SU-DHL-6 (cell line): ENCODE results near the gene SIM2.

Experiments
- H2AFZ ChIP-seq: fragments of 200-600 bp; sonication (generic); 2 replicates; pipeline ENCODE4 v1.6.1; 2014; ENCODE audit warnings: low read depth, mild to moderate bottlenecking, moderate library complexity, mixed read lengths, antibody characterized with exemption, low read length; ENCODE audit not compliant: severe bottlenecking
- H3F3A ChIP-seq: fragments of 200-600 bp; shearing (Covaris generic); 2 replicates; pipeline ENCODE4 v1.6.0; 2016; ENCODE audit warnings: antibody characterized with exemption, mild to moderate bottlenecking; ENCODE audit not compliant: insufficient read depth
- H3K27ac ChIP-seq: fragments of 200-600 bp; sonication (generic); 2 replicates; pipeline ENCODE4 v1.5.1; 2016; ENCODE audit warnings: low read depth, mild to moderate bottlenecking, low read length, moderate library complexity, mixed read lengths
- H3K27me3 ChIP-seq: fragments of 200-600 bp; sonication (generic), shearing (Covaris generic); 2 replicates; pipeline ENCODE4 v1.6.0; 2014; ENCODE audit warnings: mild to moderate bottlenecking, low read length
- H3K36me3 ChIP-seq: fragments of 200-600 bp; sonication (generic); 2 replicates; pipeline ENCODE4 v1.6.1; 2014; ENCODE audit warnings: mild to moderate bottlenecking, low read length, mixed read lengths
- H3K4me2 ChIP-seq: fragments of 300-600, 200-600 bp; shearing (Covaris generic), sonication (generic); 2 replicates; pipeline ENCODE4 v1.6.0; 2014; ENCODE audit warnings: low read length, low read depth, mild to moderate bottlenecking; ENCODE audit not compliant: poor library complexity, severe bottlenecking
- H3K4me3 ChIP-seq: fragments of 200-600 bp; sonication (generic); 2 replicates; pipeline ENCODE4 v1.5.1; 2014; ENCODE audit warnings: antibody characterized with exemption, low read length, mild to moderate bottlenecking, mixed read lengths; ENCODE audit not compliant: insufficient read depth, poor library complexity, severe bottlenecking
- H3K79me2 ChIP-seq: fragments of 200-600 bp; sonication (generic); 2 replicates; pipeline ENCODE4 v1.6.1; 2014; ENCODE audit warnings: mild to moderate bottlenecking, low read length, moderate library complexity; ENCODE audit not compliant: insufficient read depth
- H3K9ac ChIP-seq: fragments of 200-600 bp; sonication (generic); 2 replicates; pipeline ENCODE4 v1.7.0; 2014; ENCODE audit warnings: mild to moderate bottlenecking, low read length
- H3K9me2 ChIP-seq: fragments of 200-600 bp; sonication (generic); replicated peaks from 2 replicates; pipeline ENCODE4 v1.6.1; 2014; ENCODE audit warnings: low read length; ENCODE audit not compliant: insufficient read depth
- H3K9me3 ChIP-seq: fragments of 200-600 bp; sonication (generic); 2 replicates; pipeline ENCODE4 v1.6.1; 2014; ENCODE audit warnings: low read length, mixed read lengths; ENCODE audit not compliant: insufficient read depth
- H4K20me1 ChIP-seq: fragments of 200-600 bp; sonication (generic); 2 replicates; pipeline ENCODE4 v1.6.1; 2014; ENCODE audit warnings: low read depth, mild to moderate bottlenecking, antibody characterized with exemption, low read length, moderate library complexity, mixed read lengths
- CTCF ChIP-seq: fragments of 200-600 bp; sonication (generic); IDR thresholded peaks from one replicate; pipeline ENCODE4 v1.5.1; 2017; ENCODE audit warnings: antibody characterized with exemption, mild to moderate bottlenecking, low read length, moderate library complexity; ENCODE audit not compliant: insufficient read depth, poor library complexity, severe bottlenecking
- EZH2phosphoT487 ChIP-seq: fragments of 200-600 bp; sonication (generic), shearing (Covaris generic); conservative IDR thresholded peaks from 2 replicates; pipeline ENCODE4 v1.6.1; 2018; ENCODE audit warnings: mild to moderate bottlenecking, antibody characterized with exemption, low read length, moderate library complexity, mixed read lengths

SIM2 gene

GRCh38 chr21:36672737-36673136 is 26.2 kb upstream of the SIM2 start:
- H3K9me2 ChIP-seq: no peaks in the 10 kb centered on the region
- H3K79me2 ChIP-seq: no peaks in the 10 kb centered on the region
- H3K4me2 ChIP-seq: no peak overlapping the region
- H3K27ac ChIP-seq: no peak overlapping the region
- no peaks in the 10 kb centered on the region for H3K36me3 ChIP-seq
- no peaks in the 10 kb centered on the region for H4K20me1 ChIP-seq
- no peak overlapping the region for H2AFZ ChIP-seq
- H3K27me3 ChIP-seq: no peaks in the 10 kb centered on the region
- no peak overlapping the region for H3K9ac ChIP-seq
- no peaks in the 10 kb centered on the region for H3K9me3 ChIP-seq
- no peaks in the 10 kb centered on the region for H3F3A ChIP-seq
- no peak overlapping the region for H3K4me3 ChIP-seq
- TF ChIP-seq EZH2phosphoT487 (no peak), CTCF (no peak)

- Histone ChIP-seq H3F3A (no peaks in the 10 kb centered on the region), H3K27me3 (no peaks in the 10 kb centered on the region), H3K9me2 (no peaks in the 10 kb centered on the region), H3K9me3 (peaks cover 11% of the 10 kb centered on the region; the same call in 1 of the 2 replicates), H3K27ac (no peak overlapping the region), H3K4me3 (no peak overlapping the region), H3K79me2 (no peaks in the 10 kb centered on the region), H2AFZ (no peak overlapping the region), H3K4me2 (no peak overlapping the region), H4K20me1 (no peaks in the 10 kb centered on the region), H3K36me3 (no peaks in the 10 kb centered on the region), H3K9ac (no peak overlapping the region)
- TF ChIP-seq EZH2phosphoT487: no peak
These were observed 22.6 kb upstream of the SIM2 start for GRCh38 chr21:36676039-36676950.

DNA sequence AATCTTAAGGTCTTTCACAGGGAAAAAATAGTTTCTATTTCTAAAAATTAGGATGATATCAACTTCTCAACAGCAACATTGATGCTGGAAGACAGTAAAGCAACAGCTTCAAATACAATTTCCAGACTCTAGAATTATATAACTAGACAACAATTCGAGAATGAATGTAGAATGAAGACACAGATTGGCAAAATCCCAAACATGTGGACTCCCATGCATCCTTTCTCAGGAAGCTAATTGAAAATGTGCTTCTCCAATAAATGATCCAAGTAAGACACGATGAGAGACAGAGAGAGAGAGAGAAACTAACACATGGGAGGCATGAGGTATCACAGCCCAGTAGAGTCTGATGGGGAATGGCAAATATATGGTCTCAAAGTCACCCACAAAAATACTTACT is 21.5 kb upstream of the SIM2 start:
- Histone ChIP-seq H3K4me2 (no peak overlapping the region), H3K4me3 (no peak overlapping the region), H3K36me3 (no peaks in the 10 kb centered on the region), H3K9me3 (peaks cover 11% of the 10 kb centered on the region; the same call in 1 of the 2 replicates), H3F3A (no peaks in the 10 kb centered on the region), H3K27me3 (no peaks in the 10 kb centered on the region), H3K9me2 (no peaks in the 10 kb centered on the region), H4K20me1 (no peaks in the 10 kb centered on the region), H3K79me2 (no peaks in the 10 kb centered on the region), H2AFZ (no peak overlapping the region), H3K9ac (no peak overlapping the region), H3K27ac (no peak overlapping the region)
- no peak for TF ChIP-seq CTCF
- TF ChIP-seq EZH2phosphoT487: no peak

- Histone ChIP-seq H3K79me2 (no peaks in the 10 kb centered on the region), H3K27me3 (no peaks in the 10 kb centered on the region), H3K9ac (no peak overlapping the region), H4K20me1 (no peaks in the 10 kb centered on the region), H3K36me3 (no peaks in the 10 kb centered on the region), H3K9me3 (peaks cover 11% of the 10 kb centered on the region; the same call in 1 of the 2 replicates), H3K27ac (no peak overlapping the region), H3F3A (no peaks in the 10 kb centered on the region), H3K9me2 (no peaks in the 10 kb centered on the region), H3K4me3 (no peak overlapping the region), H3K4me2 (no peak overlapping the region), H2AFZ (no peak overlapping the region)
- TF ChIP-seq EZH2phosphoT487: no peak
- no peak for TF ChIP-seq CTCF
These were observed 20.4 kb upstream of the SIM2 start for GRCh38 chr21:36678538-36678937.
